NOMO-1 treated with DMSO at 0.1 percent for 48 hours (cell line): ENCODE data around the gene VGLL3.

Experiments used
- DNase-seq: peaks from one replicate; lab custom pipeline; 2025; ENCODE audit not compliant: unreplicated experiment; lab: John Stamatoyannopoulos, UW

The VGLL3 gene

GRCh38 chr3:86954747-86955146, 36.2 kb downstream of the VGLL3 start:
- no peak for DNase-seq

- no peak for DNase-seq
Measured at GRCh38 chr3:86954226-86954625, 36.7 kb downstream of the VGLL3 start.

- DNase-seq, result no peak
Measured at GRCh38 chr3:86951322-86951721, 39.6 kb downstream of the VGLL3 start.

DNA sequence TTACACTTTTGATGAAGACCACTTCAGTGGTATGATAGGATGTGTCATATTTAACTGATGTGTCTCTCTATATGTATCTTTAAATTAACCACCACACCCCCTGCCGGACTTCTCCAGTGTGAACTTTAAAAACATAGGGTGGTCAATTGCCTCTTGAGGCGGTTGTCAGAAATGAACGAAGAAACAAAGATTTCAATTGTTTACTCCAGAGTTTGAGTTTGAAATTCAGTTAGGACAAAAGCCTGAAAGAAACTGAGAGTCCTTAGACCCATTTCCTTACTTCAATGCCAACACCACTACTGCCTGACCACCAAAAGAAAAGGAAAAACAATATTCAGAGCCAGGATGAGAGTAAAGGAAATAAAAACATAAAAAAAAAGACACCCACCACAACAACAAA, 40.2 kb downstream of the VGLL3 start:
- DNase-seq, result no peak

- no peak for DNase-seq
Measured at GRCh38 chr3:86949850-86950249, 41.1 kb downstream of the VGLL3 start.

GRCh38 chr3:86948822-86949221, 42.1 kb downstream of the VGLL3 start:
- no peak for DNase-seq

- no peak for DNase-seq
Measured at GRCh38 chr3:86942206-86942605, 48.7 kb downstream of the VGLL3 start.

DNA sequence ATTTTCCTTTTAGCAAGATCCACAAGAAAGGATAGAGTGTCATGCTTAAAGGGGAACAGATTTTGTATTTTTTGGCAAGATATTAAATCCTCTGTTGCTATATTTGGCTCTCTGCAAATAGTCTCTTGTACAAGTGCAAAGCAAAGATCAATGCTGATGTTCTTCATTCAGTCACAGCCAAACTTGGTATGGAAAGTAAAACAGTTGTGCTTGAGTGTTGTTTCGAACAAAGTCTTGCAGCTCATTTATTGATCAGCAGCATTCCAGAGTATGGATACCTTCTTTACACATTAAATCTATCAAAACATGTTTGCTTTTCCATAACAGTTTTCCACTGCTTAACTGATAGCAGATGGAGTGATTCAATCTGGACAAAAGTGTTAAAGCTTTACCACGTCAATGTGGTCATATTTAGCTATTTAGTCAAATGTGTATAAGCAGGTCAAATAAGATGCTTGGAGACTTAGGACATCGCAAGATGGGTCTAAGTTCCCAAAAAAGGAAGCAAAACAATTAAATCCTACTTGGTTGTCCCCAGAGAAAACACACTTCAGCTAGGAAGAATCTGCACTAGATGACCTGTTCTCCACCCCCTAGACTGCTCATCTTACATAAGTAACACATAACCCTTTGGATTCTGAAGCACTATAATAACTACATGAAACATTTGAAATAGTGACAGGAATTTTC, 52.4 kb downstream of the VGLL3 start:
- DNase-seq, result no peak

- no peak for DNase-seq
Measured at GRCh38 chr3:86937306-86937791, 53.6 kb downstream of the VGLL3 start.

GRCh38 chr3:86934851-86935250, 56.1 kb downstream of the VGLL3 start:
- no peak for DNase-seq

DNA sequence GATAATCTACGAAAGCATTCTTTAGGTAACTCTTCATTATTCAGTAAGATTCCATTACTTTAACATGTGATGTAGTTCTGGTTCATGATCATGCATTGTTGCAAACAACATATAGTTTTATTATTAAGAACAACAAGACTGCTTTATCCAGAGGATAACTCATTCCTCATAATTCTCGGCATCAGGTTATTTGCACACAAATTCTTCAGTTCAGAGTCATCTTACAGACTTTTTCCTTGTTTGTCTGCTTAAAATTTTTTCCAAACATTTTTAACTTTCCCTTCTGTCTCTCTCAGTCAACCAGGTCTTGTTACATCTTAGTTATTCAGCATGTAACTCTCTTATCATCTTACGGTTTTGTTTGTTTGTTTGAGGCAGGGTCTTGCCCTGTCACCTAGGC, 60.1 kb downstream of the VGLL3 start:
- DNase-seq, result no peak

DNA sequence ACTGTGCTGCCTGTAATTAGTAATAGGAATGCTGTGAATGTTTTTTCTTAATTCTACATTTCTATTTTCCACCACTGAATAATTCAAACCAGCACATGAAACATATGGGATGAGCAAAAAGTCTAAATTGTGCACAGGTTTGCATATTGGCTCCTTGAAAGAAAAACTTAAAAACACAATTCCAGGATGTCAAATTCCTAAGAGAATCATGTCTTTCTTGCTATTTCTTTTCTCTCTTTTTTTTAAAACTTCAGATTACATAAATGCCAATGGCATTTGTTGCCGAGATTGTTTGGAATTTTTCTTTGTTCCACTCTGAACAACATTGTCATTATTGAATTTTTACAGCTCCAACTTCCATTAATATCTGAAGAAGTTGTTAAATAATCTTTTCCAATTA, 60.8 kb downstream of the VGLL3 start:
- no peak for DNase-seq

GRCh38 chr3:86929046-86929445, 61.9 kb downstream of the VGLL3 start:
- DNase-seq, result no peak

GRCh38 chr3:86923071-86923491, 67.9 kb downstream of the VGLL3 start:
- no peak for DNase-seq

- DNase-seq, result no peak
Measured at GRCh38 chr3:86921971-86922680, 68.8 kb downstream of the VGLL3 start.

- DNase-seq, result no peak
Measured at GRCh38 chr3:86914670-86915069, 76.3 kb downstream of the VGLL3 start.

DNA sequence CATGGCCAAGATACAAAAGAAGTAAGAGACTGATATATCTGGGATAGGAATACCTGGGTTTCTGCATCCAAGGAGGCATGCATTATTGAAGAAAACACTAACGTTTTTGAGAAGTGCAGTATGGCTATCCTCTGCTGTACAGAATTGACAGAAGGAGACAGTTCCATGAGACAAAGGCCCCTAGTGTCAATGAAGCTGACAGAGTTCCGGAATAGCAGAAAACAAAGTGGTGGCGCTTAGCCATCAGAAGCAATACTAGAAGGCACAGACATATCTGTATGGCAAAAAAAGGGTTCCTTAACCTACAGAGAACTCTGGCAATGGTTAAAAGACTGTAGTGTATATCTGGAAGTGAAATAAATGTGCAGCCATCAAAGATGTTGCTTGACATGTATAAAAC, 77.8 kb downstream of the VGLL3 start:
- DNase-seq, result no peak

- DNase-seq, result no peak
Measured at GRCh38 chr3:86895202-86895601, 95.7 kb downstream of the VGLL3 start.

DNA sequence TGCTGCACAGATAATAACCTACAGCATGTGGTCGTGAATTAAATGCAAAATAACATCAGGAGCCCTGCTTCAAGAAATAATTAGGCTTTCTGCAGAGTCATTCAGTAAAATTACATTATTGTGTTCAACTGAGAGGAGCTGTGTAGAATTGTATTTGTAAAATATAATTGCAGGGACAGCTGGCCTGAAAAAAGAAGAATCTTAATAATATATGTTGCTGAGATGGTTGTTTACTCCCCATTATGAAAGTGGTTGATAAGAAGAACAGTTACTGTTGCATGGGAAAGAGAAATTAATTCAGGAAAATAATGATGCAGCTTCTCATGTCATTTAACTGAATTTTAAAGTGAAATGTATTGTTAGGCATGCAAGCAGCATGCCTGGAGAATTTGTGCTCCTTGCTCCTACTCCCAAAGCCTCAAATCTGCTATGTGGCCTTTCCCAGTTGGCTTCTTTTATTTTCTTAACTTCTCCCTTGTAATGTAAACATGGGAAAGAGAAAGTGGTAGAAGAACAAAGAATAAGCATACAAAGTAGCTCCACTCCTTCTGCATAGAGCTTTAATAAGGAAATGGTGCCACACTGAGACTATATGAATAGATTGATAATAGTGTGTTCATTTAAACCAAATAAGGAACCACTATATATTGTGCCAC, 100.1 kb downstream of the VGLL3 start:
- DNase-seq, result no peak
